H1 (cell line): ENCODE data around the gene GFOD1.

ENCODE experiments used
- ATF2 ChIP-seq: IDR thresholded peaks from 2 replicates; pipeline ENCODE4 v1.6.1; 2012; ENCODE audit warnings: low read length, inconsistent platforms
- CBX5 ChIP-seq: fragments of 300-800, 300-1000 bp; sonication (generic); IDR thresholded peaks from 2 replicates; pipeline ENCODE4 v1.7.1; 2016; ENCODE audit warnings: antibody characterized with exemption, low read length, low read depth
- CREB1 ChIP-seq: IDR thresholded peaks from 2 replicates; pipeline ENCODE4 v1.6.1; 2012; ENCODE audit warnings: inconsistent platforms
- CTCF ChIP-seq, 3 experiments: IDR thresholded peaks; 1 replicate in 2 of 3; 2 replicates in 1 of 3; pipeline versions ENCODE4 v1.5.1 to v1.6.1; 2011; ENCODE audit warnings: low read length in 3 of 3, mild to moderate bottlenecking in 3 of 3, inconsistent platforms in 2 of 3, low read depth in 1 of 3, moderate library complexity in 1 of 3; ENCODE audit not compliant: insufficient read depth in 1 of 3; ENCODE audit errors: control extremely low read depth in 1 of 3
- EP300 ChIP-seq, 2 experiments: IDR thresholded peaks; 1 replicate in 1 of 2; 2 replicates in 1 of 2; pipeline ENCODE4 v1.6.1; 2011 to 2012; ENCODE audit warnings: low read depth in 2 of 2, low read length in 2 of 2, mild to moderate bottlenecking in 2 of 2, borderline replicate concordance in 1 of 2, inconsistent platforms in 1 of 2, moderate library complexity in 1 of 2
- EZH2 ChIP-seq: fragments of 200-600 bp; sonication (generic); IDR thresholded peaks from 2 replicates; pipeline ENCODE4 v1.7.1; 2012; ENCODE audit warnings: low read depth, mild to moderate bottlenecking, moderate library complexity, low read length, inconsistent platforms; ENCODE audit not compliant: severe bottlenecking
- HDAC2 ChIP-seq, 2 experiments: fragments of 300-600 bp in 1 of 2; sonication (generic) in 1 of 2; IDR thresholded peaks; 2 replicates each; pipeline ENCODE4 v1.6.1; 2011 to 2012; ENCODE audit warnings: low read depth in 2 of 2, low read length in 2 of 2, mild to moderate bottlenecking in 2 of 2, moderate library complexity in 2 of 2, borderline replicate concordance in 1 of 2, inconsistent platforms in 1 of 2
- HDAC6 ChIP-seq: IDR thresholded peaks from one replicate; pipeline ENCODE4 v1.7.1; 2012; ENCODE audit warnings: low read depth, mild to moderate bottlenecking, inconsistent platforms, low read length, moderate library complexity
- JUN ChIP-seq: IDR thresholded peaks from 2 replicates; pipeline ENCODE4 v1.6.1; 2011; ENCODE audit warnings: low read depth, mild to moderate bottlenecking, improper control_type of control experiment, low read length
- POLR2A ChIP-seq, 2 experiments: IDR thresholded peaks; 1 replicate in 1 of 2; 2 replicates in 1 of 2; pipeline ENCODE4 v1.6.1; 2011; ENCODE audit warnings: low read depth in 2 of 2, low read length in 2 of 2, mild to moderate bottlenecking in 2 of 2; ENCODE audit errors: control extremely low read depth in 1 of 2
- SIN3A ChIP-seq, 2 experiments: IDR thresholded peaks in 1 of 2; conservative IDR thresholded peaks in 1 of 2; 2 replicates each; pipeline ENCODE4 v1.6.1; 2011 to 2012; ENCODE audit warnings: low read length in 2 of 2, improper control_type of control experiment in 1 of 2, low read depth in 1 of 2, mild to moderate bottlenecking in 1 of 2
- SUZ12 ChIP-seq: fragments of 200-600 bp; sonication (generic); IDR thresholded peaks from 2 replicates; pipeline ENCODE4 v1.6.1; 2012; ENCODE audit warnings: mild to moderate bottlenecking, inconsistent platforms, low read length, moderate library complexity, mixed read lengths
- TCF12 ChIP-seq: IDR thresholded peaks from 2 replicates; pipeline ENCODE4 v1.6.1; 2011; ENCODE audit warnings: low read depth, mild to moderate bottlenecking, low read length
- TF ChIP-seq, protein P1 (sequence below): IDR thresholded peaks from 2 replicates; pipeline ENCODE4 v1.6.1; 2012; ENCODE audit warnings: inconsistent platforms

GRCh38 chr6:13425943-13426931 is 61.2 kb downstream of the GFOD1 start:
- TF ChIP-seq CTCF (IDR thresholded peaks at IDR 0.05; ENCODE audit: control extremely low read depth in 1 of 3, insufficient read depth in 1 of 3, low read depth in 1 of 3, low read length in 3 of 3) (no peak), EZH2 (no peak), POLR2A (IDR thresholded peaks at IDR 0.05; ENCODE audit: control extremely low read depth in 1 of 2, low read depth in 2 of 2, low read length in 2 of 2) (no peak), CBX5 (no peak), HDAC2 (IDR thresholded peaks at IDR 0.05; ENCODE audit: borderline replicate concordance in 1 of 2, low read depth in 2 of 2, low read length in 2 of 2) (no peak), SUZ12 (no peak), EP300 (IDR thresholded peaks at IDR 0.05; ENCODE audit: borderline replicate concordance in 1 of 2, low read depth in 2 of 2, low read length in 2 of 2) (no peak), ATF2 (no peak), CREB1 (no peak), SIN3A (conservative IDR thresholded peaks at IDR 0.05 in 1 of 2, IDR thresholded peaks at IDR 0.05 in 1 of 2; ENCODE audit: low read depth in 1 of 2, low read length in 2 of 2) (no peak), JUN (no peak), TCF12 (no peak), HDAC6 (no peak)
- TF ChIP-seq, protein P1, sequence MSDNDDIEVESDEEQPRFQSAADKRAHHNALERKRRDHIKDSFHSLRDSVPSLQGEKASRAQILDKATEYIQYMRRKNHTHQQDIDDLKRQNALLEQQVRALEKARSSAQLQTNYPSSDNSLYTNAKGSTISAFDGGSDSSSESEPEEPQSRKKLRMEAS, result no peak
